Karpas-422 (cell line): ENCODE measurements around the gene GNA12. TPM values are rescaled to one million over a fixed set of nuclear protein-coding genes. Genes with fewer than 3 reads are reported as not detected.

Source experiments
- DNase-seq: peaks from one replicate; pipeline ENCODE4 v3.0.0-alpha.2; 2015
- H2AFZ ChIP-seq: fragments of 200-600 bp; sonication (generic); 2 replicates; pipeline ENCODE4 v1.6.1; 2014; ENCODE audit warnings: antibody characterized with exemption, low read length, mixed read lengths
- H3K27ac ChIP-seq: fragments of 200-600 bp; sonication (generic); 2 replicates; pipeline ENCODE4 v1.5.1; 2014; ENCODE audit warnings: mild to moderate bottlenecking, low read length, moderate library complexity
- H3K27me3 ChIP-seq: fragments of 200-600 bp; sonication (generic); 2 replicates; pipeline ENCODE4 v1.6.1; 2014; ENCODE audit warnings: low read length, mixed read lengths
- H3K36me3 ChIP-seq: fragments of 200-600 bp; sonication (generic); 2 replicates; pipeline ENCODE4 v1.6.1; 2014; ENCODE audit warnings: low read length, mixed read lengths; ENCODE audit not compliant: insufficient read depth
- H3K4me1 ChIP-seq: fragments of 200-600 bp; sonication (generic); 2 replicates; pipeline ENCODE4 v1.6.1; 2014; ENCODE audit warnings: mild to moderate bottlenecking, low read length, mixed read lengths
- H3K4me2 ChIP-seq: fragments of 200-600 bp; sonication (generic); 2 replicates; pipeline ENCODE4 v1.6.1; 2014; ENCODE audit warnings: low read length, low read depth, mild to moderate bottlenecking; ENCODE audit not compliant: poor library complexity, severe bottlenecking
- H3K4me3 ChIP-seq: fragments of 200-600 bp; sonication (generic); 2 replicates; pipeline ENCODE4 v1.5.1; 2014; ENCODE audit warnings: mild to moderate bottlenecking, antibody characterized with exemption, low read length, mixed read lengths
- H3K79me2 ChIP-seq: fragments of 200-600 bp; sonication (generic); 2 replicates; pipeline ENCODE4 v1.6.1; 2014; ENCODE audit warnings: mild to moderate bottlenecking, low read length, mixed read lengths
- H3K9ac ChIP-seq: fragments of 200-600 bp; sonication (generic); 2 replicates; pipeline ENCODE4 v1.6.0; 2014; ENCODE audit warnings: low read length
- H3K9me2 ChIP-seq: fragments of 200-600 bp; sonication (generic), shearing (Covaris generic); replicated peaks from 2 replicates; pipeline ENCODE4 v1.6.0; 2014; ENCODE audit warnings: mild to moderate bottlenecking, low read length, moderate library complexity; ENCODE audit not compliant: insufficient read depth
- H3K9me3 ChIP-seq: fragments of 300-700, 200-600 bp; sonication (generic); 2 replicates; pipeline ENCODE4 v1.6.1; 2014; ENCODE audit warnings: low read length, mixed read lengths
- H4K20me1 ChIP-seq: fragments of 200-600 bp; sonication (generic); 2 replicates; pipeline ENCODE4 v1.6.1; 2014; ENCODE audit warnings: mild to moderate bottlenecking, antibody characterized with exemption, low read length, low read depth; ENCODE audit not compliant: insufficient read depth
- total RNA-seq: library from RNA; depleted of rRNA; stranded (reverse); fragments of >200 nt; shearing (Covaris generic); gene quantifications from 2 replicates; pipeline ENCODE4 v1.2.3, GENCODE V29; 2014; ENCODE audit warnings: low replicate concordance

GNA12 gene
- total RNA-seq, 1 experiment from 2014 or later = 3.1 TPM

- H3K4me3 ChIP-seq = no peak overlapping the region
- no peak overlapping the region for H3K4me2 ChIP-seq
- no peaks in the 10 kb centered on the region for H3K79me2 ChIP-seq
- H3K9me2 ChIP-seq = no peaks in the 10 kb centered on the region
- H3K27ac ChIP-seq = no peak overlapping the region
- DNase-seq = no peak
- no peak overlapping the region for H3K9ac ChIP-seq
- no peaks in the 10 kb centered on the region for H3K27me3 ChIP-seq
- no peaks in the 10 kb centered on the region for H3K9me3 ChIP-seq
- no peaks in the 10 kb centered on the region for H3K4me1 ChIP-seq
- no peaks in the 10 kb centered on the region for H3K36me3 ChIP-seq
- no peak overlapping the region for H2AFZ ChIP-seq
- H4K20me1 ChIP-seq = peaks cover 11% of the 10 kb centered on the region; the same call in 1 of the 2 replicates
These were observed 29.7 kb downstream of the GNA12 start for GRCh38 chr7:2814186-2814945.

GRCh38 chr7:2813350-2814185, 30.5 kb downstream of the GNA12 start:
- no peak overlapping the region for H3K4me3 ChIP-seq
- no peaks in the 10 kb centered on the region for H3K36me3 ChIP-seq
- H4K20me1 ChIP-seq = 0 out of 2 replicates have a peak, but pooled peaks cover 4% of the 10 kb centered on the region
- H3K4me2 ChIP-seq = no peak overlapping the region
- H3K9ac ChIP-seq = no peak overlapping the region
- H3K9me2 ChIP-seq = no peaks in the 10 kb centered on the region
- no peaks in the 10 kb centered on the region for H3K9me3 ChIP-seq
- no peak overlapping the region for H2AFZ ChIP-seq
- no peaks in the 10 kb centered on the region for H3K79me2 ChIP-seq
- no peak overlapping the region for H3K27ac ChIP-seq
- H3K27me3 ChIP-seq = no peaks in the 10 kb centered on the region
- no peak for DNase-seq
- no peaks in the 10 kb centered on the region for H3K4me1 ChIP-seq

GRCh38 chr7:2812831-2813230, 31.3 kb downstream of the GNA12 start:
- no peak overlapping the region for H3K4me2 ChIP-seq
- H3K27ac ChIP-seq = no peak overlapping the region
- no peaks in the 10 kb centered on the region for H3K79me2 ChIP-seq
- no peaks in the 10 kb centered on the region for H3K36me3 ChIP-seq
- H3K4me1 ChIP-seq = no peaks in the 10 kb centered on the region
- no peak overlapping the region for H2AFZ ChIP-seq
- H3K9me3 ChIP-seq = no peaks in the 10 kb centered on the region
- H3K4me3 ChIP-seq = no peak overlapping the region
- H3K27me3 ChIP-seq = no peaks in the 10 kb centered on the region
- no peak overlapping the region for H3K9ac ChIP-seq
- H3K9me2 ChIP-seq = no peaks in the 10 kb centered on the region
- DNase-seq = no peak
- 0 out of 2 replicates have a peak, but pooled peaks cover 4% of the 10 kb centered on the region for H4K20me1 ChIP-seq

- Histone ChIP-seq H3K4me3 (no peak overlapping the region), H2AFZ (no peak overlapping the region), H3K9me3 (no peaks in the 10 kb centered on the region), H4K20me1 (no peaks in the 10 kb centered on the region), H3K4me2 (no peak overlapping the region), H3K9ac (no peak overlapping the region), H3K4me1 (no peaks in the 10 kb centered on the region), H3K27ac (no peak overlapping the region), H3K27me3 (no peaks in the 10 kb centered on the region), H3K36me3 (no peaks in the 10 kb centered on the region), H3K79me2 (no peaks in the 10 kb centered on the region), H3K9me2 (no peaks in the 10 kb centered on the region)
- no peak for DNase-seq
These were observed 32.0 kb downstream of the GNA12 start for GRCh38 chr7:2812114-2812487.

DNA sequence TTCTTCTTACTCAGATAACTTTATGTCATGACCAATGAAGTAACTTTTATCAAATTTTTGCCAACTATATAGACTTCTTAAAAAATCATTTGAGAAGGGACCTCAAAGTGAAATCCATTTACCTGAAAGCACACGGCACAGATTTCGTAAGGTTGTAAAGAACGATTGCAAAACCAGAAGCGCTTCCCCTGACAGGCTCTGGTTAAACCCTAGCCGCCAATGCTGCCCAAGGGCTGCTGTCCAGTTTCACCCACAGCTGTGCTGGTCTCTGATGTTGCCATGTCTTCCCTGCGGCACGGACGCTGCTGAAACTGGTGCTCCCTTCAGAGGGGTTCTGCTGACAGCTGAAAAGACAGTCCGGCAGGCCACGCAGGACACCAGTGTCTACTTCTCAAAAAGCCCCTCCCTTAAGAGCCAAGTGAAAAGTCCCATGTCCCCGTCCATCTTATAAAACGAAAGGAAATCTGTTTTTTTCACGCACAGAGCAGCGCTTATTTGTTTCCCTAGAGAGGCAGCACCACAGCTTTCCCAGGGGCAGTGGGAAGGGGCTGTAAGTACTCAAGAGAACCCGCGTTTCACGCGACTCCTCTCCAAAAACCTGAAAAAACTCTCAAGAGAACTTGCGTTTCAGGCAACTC, 32.5 kb downstream of the GNA12 start:
- H3K9me3 ChIP-seq = no peaks in the 10 kb centered on the region
- H3K4me2 ChIP-seq = no peak overlapping the region
- no peaks in the 10 kb centered on the region for H3K27me3 ChIP-seq
- H4K20me1 ChIP-seq = no peaks in the 10 kb centered on the region
- no peaks in the 10 kb centered on the region for H3K4me1 ChIP-seq
- H2AFZ ChIP-seq = no peak overlapping the region
- no peaks in the 10 kb centered on the region for H3K36me3 ChIP-seq
- no peak for DNase-seq
- no peak overlapping the region for H3K4me3 ChIP-seq
- no peaks in the 10 kb centered on the region for H3K79me2 ChIP-seq
- no peak overlapping the region for H3K27ac ChIP-seq
- H3K9me2 ChIP-seq = no peaks in the 10 kb centered on the region
- no peak overlapping the region for H3K9ac ChIP-seq

DNA sequence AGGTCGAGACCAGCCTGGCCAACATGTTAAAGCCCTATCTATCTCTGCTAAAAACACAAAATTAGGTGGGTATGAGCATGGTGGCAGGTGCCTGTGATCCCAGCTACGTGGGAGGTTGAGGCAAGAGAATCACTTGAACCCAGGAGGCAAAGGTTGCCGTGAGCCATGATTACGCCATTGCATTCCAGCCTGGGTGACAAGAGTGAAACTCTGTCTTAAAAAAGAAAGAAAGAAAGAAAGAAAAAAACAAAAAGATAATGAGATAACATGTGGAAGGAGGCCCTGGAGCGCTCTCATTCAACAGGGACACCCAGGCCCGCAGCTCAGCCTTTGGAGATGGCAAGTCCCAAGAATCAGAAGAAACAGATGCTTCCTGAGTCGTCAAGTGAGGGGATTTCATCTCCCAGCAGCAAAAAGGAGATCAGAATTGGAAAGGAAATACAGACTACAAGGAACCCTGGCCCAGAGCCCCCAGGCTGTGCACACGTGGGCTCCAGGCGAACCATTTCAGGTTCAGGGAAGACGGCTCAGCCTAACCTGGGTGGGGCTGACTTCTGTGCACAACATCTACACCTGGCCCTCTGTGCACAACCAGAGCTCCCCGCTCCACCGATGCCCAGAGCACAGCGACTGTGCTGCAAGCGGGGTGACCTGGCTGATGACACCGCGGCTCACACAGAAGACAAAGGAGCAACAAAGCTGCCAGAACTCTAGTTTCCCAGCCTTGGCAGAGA, 33.3 kb downstream of the GNA12 start:
- Histone ChIP-seq H3K27ac (no peak overlapping the region), H3K4me3 (no peak overlapping the region), H4K20me1 (no peaks in the 10 kb centered on the region), H2AFZ (no peak overlapping the region), H3K79me2 (no peaks in the 10 kb centered on the region), H3K4me1 (no peaks in the 10 kb centered on the region), H3K9me2 (no peaks in the 10 kb centered on the region), H3K36me3 (no peaks in the 10 kb centered on the region), H3K27me3 (no peaks in the 10 kb centered on the region), H3K4me2 (no peak overlapping the region), H3K9ac (no peak overlapping the region), H3K9me3 (no peaks in the 10 kb centered on the region)
- no peak for DNase-seq

- H3K79me2 ChIP-seq = no peaks in the 10 kb centered on the region
- H3K27me3 ChIP-seq = no peaks in the 10 kb centered on the region
- H3K9me3 ChIP-seq = no peaks in the 10 kb centered on the region
- H3K9ac ChIP-seq = no peak overlapping the region
- no peak for DNase-seq
- H4K20me1 ChIP-seq = no peaks in the 10 kb centered on the region
- H3K9me2 ChIP-seq = no peaks in the 10 kb centered on the region
- H3K36me3 ChIP-seq = no peaks in the 10 kb centered on the region
- no peak overlapping the region for H3K4me2 ChIP-seq
- H2AFZ ChIP-seq = no peak overlapping the region
- no peak overlapping the region for H3K27ac ChIP-seq
- no peak overlapping the region for H3K4me3 ChIP-seq
- no peaks in the 10 kb centered on the region for H3K4me1 ChIP-seq
These were observed 34.0 kb downstream of the GNA12 start for GRCh38 chr7:2809903-2810625.
